ENCODE measurements around the gene GPR137B.

Gene GPR137B

GRCh38 chr1:236201786-236202185 is 59.4 kb downstream of the GPR137B start:
- DNase-seq (ENCODE audit: low read depth): no peak

- no peak for DNase-seq (ENCODE audit: low read depth)
Measured at GRCh38 chr1:236204039-236204438, 61.7 kb downstream of the GPR137B start.

GRCh38 chr1:236204656-236205055 is 62.3 kb downstream of the GPR137B start:
- DNase-seq (ENCODE audit: low read depth): no peak

GRCh38 chr1:236206548-236206947 is 64.2 kb downstream of the GPR137B start:
- no peak for DNase-seq (ENCODE audit: low read depth)

- no peak for DNase-seq (ENCODE audit: low read depth)
Measured at GRCh38 chr1:236207121-236207520, 64.8 kb downstream of the GPR137B start.

- DNase-seq (ENCODE audit: low read depth): no peak
Measured at GRCh38 chr1:236207569-236207968, 65.2 kb downstream of the GPR137B start.

GRCh38 chr1:236209185-236209584 is 66.8 kb downstream of the GPR137B start:
- no peak for DNase-seq (ENCODE audit: low read depth)

GRCh38 chr1:236209713-236210112 is 67.4 kb downstream of the GPR137B start:
- DNase-seq (ENCODE audit: low read depth): no peak

GRCh38 chr1:236211815-236212214 is 69.5 kb downstream of the GPR137B start:
- DNase-seq (ENCODE audit: low read depth): no peak

- DNase-seq (ENCODE audit: low read depth): no peak
Measured at GRCh38 chr1:236213534-236213933, 71.2 kb downstream of the GPR137B start.

- DNase-seq (ENCODE audit: low read depth): no peak
Measured at GRCh38 chr1:236214761-236215160, 72.4 kb downstream of the GPR137B start.

- DNase-seq (ENCODE audit: low read depth): no peak
Measured at GRCh38 chr1:236220473-236220872, 78.1 kb downstream of the GPR137B start.

GRCh38 chr1:236222632-236223031 is 80.3 kb downstream of the GPR137B start:
- no peak for DNase-seq (ENCODE audit: low read depth)

- no peak for DNase-seq (ENCODE audit: low read depth)
Measured at GRCh38 chr1:236228411-236228810, 86.1 kb downstream of the GPR137B start.

- DNase-seq (ENCODE audit: low read depth): no peak
Measured at GRCh38 chr1:236235116-236235515, 92.8 kb downstream of the GPR137B start.

GRCh38 chr1:236239092-236239585 is 96.8 kb downstream of the GPR137B start:
- no peak for DNase-seq (ENCODE audit: low read depth)

GRCh38 chr1:236240675-236241074 is 98.3 kb downstream of the GPR137B start:
- DNase-seq (ENCODE audit: low read depth): no peak

GRCh38 chr1:236242568-236242967 is 100.2 kb downstream of the GPR137B start:
- no peak for DNase-seq (ENCODE audit: low read depth)

- DNase-seq (ENCODE audit: low read depth): no peak
Measured at GRCh38 chr1:236247286-236247685, 104.9 kb downstream of the GPR137B start.

GRCh38 chr1:236251587-236251986 is 109.2 kb downstream of the GPR137B start:
- no peak for DNase-seq (ENCODE audit: low read depth)

- DNase-seq (ENCODE audit: low read depth): no peak
Measured at GRCh38 chr1:236253119-236253518, 110.8 kb downstream of the GPR137B start.

- no peak for DNase-seq (ENCODE audit: low read depth)
Measured at GRCh38 chr1:236253918-236254637, 111.7 kb downstream of the GPR137B start.

GRCh38 chr1:236257216-236257615 is 114.9 kb downstream of the GPR137B start:
- DNase-seq (ENCODE audit: low read depth): no peak

- DNase-seq (ENCODE audit: low read depth): no peak
Measured at GRCh38 chr1:236258114-236258622, 115.8 kb downstream of the GPR137B start.

All from stimulated activated CD8-positive, alpha-beta memory T cell treated with anti-CD3 and anti-CD28 coated beads, Interleukin-15, amount 100 ng/mL, for 1 hour (primary cell).